ENCODE measurements around the gene TARS1. TPM values are rescaled to one million over a fixed set of nuclear protein-coding genes. Genes with fewer than 3 reads are reported as not detected.

The TARS1 gene
- total and polyA plus RNA-seq, 4 experiments from 2014 or later = 51.9 to 126 (median 86.0) TPM

- H3K27ac ChIP-seq (ENCODE audit: low read depth, low read length) = no peak overlapping the region
- H3K27me3 ChIP-seq (ENCODE audit: insufficient read depth, low read length) = no peaks in the 10 kb centered on the region
- Mint-ChIP-seq H3K9me3 (peaks cover 0 to 2% (median 0%) of the 10 kb centered on the region in 8 donors), H3K27me3 (no peaks in the 10 kb centered on the region), H3K27ac (no peak overlapping the region), H3K36me3 (no peaks in the 10 kb centered on the region), H3K4me3 (no peak overlapping the region), H3K4me1 (peaks cover 0 to 7% (median 3%) of the 10 kb centered on the region in 4 donors)
- no peak overlapping the region for H3K4me3 ChIP-seq (ENCODE audit: low read length in 2 of 2)
- H3K36me3 ChIP-seq (ENCODE audit: insufficient read depth, low read length) = no peaks in the 10 kb centered on the region
- H3K4me1 ChIP-seq (ENCODE audit: insufficient read depth, low read length) = no peaks in the 10 kb centered on the region
- intact Hi-C loops (cut with micrococcal nuclease) = no loop called here
- ChIA-PET CTCF (ENCODE audit: partially characterized antibody) (no interaction called here), POLR2A (ENCODE audit: partially characterized antibody) (no interaction called here)
- DNase-seq = no peak
- H3K9me3 ChIP-seq (ENCODE audit: control insufficient read depth in 1 of 2, low read length in 2 of 2) = no peaks in the 10 kb centered on the region
Observed at GRCh38 chr5:33494466-33494865, 53.7 kb downstream of the TARS1 start.

GRCh38 chr5:33501260-33501659 lies 60.5 kb downstream of the TARS1 start:
- POLR2A ChIA-PET (ENCODE audit: partially characterized antibody) = no interaction called here
- Mint-ChIP-seq H3K27ac (no peak overlapping the region), H3K9me3 (no peaks in the 10 kb centered on the region), H3K36me3 (no peaks in the 10 kb centered on the region), H3K27me3 (no peaks in the 10 kb centered on the region), H3K4me3 (no peak overlapping the region), H3K4me1 (no peaks in the 10 kb centered on the region)
- intact Hi-C loops (cut with micrococcal nuclease) = no loop called here
- H3K27ac ChIP-seq (ENCODE audit: low read depth, low read length) = no peak overlapping the region
- CTCF ChIA-PET (ENCODE audit: partially characterized antibody) = interaction anchor here (0.5 kb wide), 1 partner anchor 467 kb away, joined by 3 read pairs; no protein-coding TSS in a partner anchor
- H3K27me3 ChIP-seq (ENCODE audit: insufficient read depth, low read length) = no peaks in the 10 kb centered on the region
- no peaks in the 10 kb centered on the region for H3K4me1 ChIP-seq (ENCODE audit: insufficient read depth, low read length)
- DNase-seq = no peak
- H3K4me3 ChIP-seq (ENCODE audit: low read length in 2 of 2) = no peak overlapping the region
- no peaks in the 10 kb centered on the region for H3K9me3 ChIP-seq (ENCODE audit: control insufficient read depth in 1 of 2, low read length in 2 of 2)
- no peaks in the 10 kb centered on the region for H3K36me3 ChIP-seq (ENCODE audit: insufficient read depth, low read length)

- no peak overlapping the region for H3K27ac ChIP-seq (ENCODE audit: low read depth, low read length)
- no peaks in the 10 kb centered on the region for H3K9me3 ChIP-seq (ENCODE audit: control insufficient read depth in 1 of 2, low read length in 2 of 2)
- ChIA-PET CTCF (ENCODE audit: partially characterized antibody) (interaction anchor here (0.5 kb wide), 1 partner anchor 467 kb away, joined by 3 read pairs; no protein-coding TSS in a partner anchor), POLR2A (ENCODE audit: partially characterized antibody) (no interaction called here)
- no peaks in the 10 kb centered on the region for H3K27me3 ChIP-seq (ENCODE audit: insufficient read depth, low read length)
- no peak overlapping the region for H3K4me3 Mint-ChIP-seq
- no peaks in the 10 kb centered on the region for H3K4me1 Mint-ChIP-seq
- no peak overlapping the region for H3K4me3 ChIP-seq (ENCODE audit: low read length in 2 of 2)
- H3K27ac Mint-ChIP-seq = no peak overlapping the region
- no peak for DNase-seq
- H3K27me3 Mint-ChIP-seq = no peaks in the 10 kb centered on the region
- no peaks in the 10 kb centered on the region for H3K4me1 ChIP-seq (ENCODE audit: insufficient read depth, low read length)
- H3K36me3 ChIP-seq (ENCODE audit: insufficient read depth, low read length) = no peaks in the 10 kb centered on the region
- intact Hi-C loops (cut with micrococcal nuclease) = no loop called here
- H3K36me3 Mint-ChIP-seq = no peaks in the 10 kb centered on the region
- H3K9me3 Mint-ChIP-seq = no peaks in the 10 kb centered on the region
Observed at GRCh38 chr5:33501899-33502298, 61.1 kb downstream of the TARS1 start.

GRCh38 chr5:33504570-33504969 lies 63.8 kb downstream of the TARS1 start:
- Mint-ChIP-seq H3K4me1 (no peaks in the 10 kb centered on the region), H3K36me3 (no peaks in the 10 kb centered on the region), H3K9me3 (no peaks in the 10 kb centered on the region), H3K27me3 (no peaks in the 10 kb centered on the region), H3K4me3 (no peak overlapping the region), H3K27ac (no peak overlapping the region)
- intact Hi-C loops (cut with micrococcal nuclease) = no loop called here
- no peak overlapping the region for H3K27ac ChIP-seq (ENCODE audit: low read depth, low read length)
- DNase-seq = no peak
- H3K4me1 ChIP-seq (ENCODE audit: insufficient read depth, low read length) = no peaks in the 10 kb centered on the region
- no peak overlapping the region for H3K4me3 ChIP-seq (ENCODE audit: low read length in 2 of 2)
- H3K36me3 ChIP-seq (ENCODE audit: insufficient read depth, low read length) = no peaks in the 10 kb centered on the region
- H3K9me3 ChIP-seq (ENCODE audit: control insufficient read depth in 1 of 2, low read length in 2 of 2) = no peaks in the 10 kb centered on the region
- CTCF ChIA-PET (ENCODE audit: partially characterized antibody) = no interaction called here
- no peaks in the 10 kb centered on the region for H3K27me3 ChIP-seq (ENCODE audit: insufficient read depth, low read length)
- POLR2A ChIA-PET (ENCODE audit: partially characterized antibody) = no interaction called here

- ChIA-PET CTCF (ENCODE audit: partially characterized antibody) (no interaction called here), POLR2A (ENCODE audit: partially characterized antibody) (no interaction called here)
- Mint-ChIP-seq H3K36me3 (no peaks in the 10 kb centered on the region), H3K4me1 (no peaks in the 10 kb centered on the region), H3K27ac (no peak overlapping the region), H3K27me3 (no peaks in the 10 kb centered on the region), H3K9me3 (no peaks in the 10 kb centered on the region), H3K4me3 (no peak overlapping the region)
- H3K27ac ChIP-seq (ENCODE audit: low read depth, low read length) = no peak overlapping the region
- DNase-seq = no peak
- no peaks in the 10 kb centered on the region for H3K9me3 ChIP-seq (ENCODE audit: control insufficient read depth in 1 of 2, low read length in 2 of 2)
- H3K4me3 ChIP-seq (ENCODE audit: low read length in 2 of 2) = no peak overlapping the region
- H3K4me1 ChIP-seq (ENCODE audit: insufficient read depth, low read length) = no peaks in the 10 kb centered on the region
- intact Hi-C loops (cut with micrococcal nuclease) = no loop called here
- no peaks in the 10 kb centered on the region for H3K36me3 ChIP-seq (ENCODE audit: insufficient read depth, low read length)
- H3K27me3 ChIP-seq (ENCODE audit: insufficient read depth, low read length) = no peaks in the 10 kb centered on the region
Observed at GRCh38 chr5:33507426-33507825, 66.7 kb downstream of the TARS1 start.

GRCh38 chr5:33509036-33509435 lies 68.3 kb downstream of the TARS1 start:
- no peak overlapping the region for H3K27ac Mint-ChIP-seq
- Histone ChIP-seq H3K4me3 (ENCODE audit: low read length in 2 of 2) (no peak overlapping the region), H3K9me3 (ENCODE audit: control insufficient read depth in 1 of 2, low read length in 2 of 2) (no peaks in the 10 kb centered on the region), H3K4me1 (ENCODE audit: insufficient read depth, low read length) (no peaks in the 10 kb centered on the region), H3K36me3 (ENCODE audit: insufficient read depth, low read length) (no peaks in the 10 kb centered on the region), H3K27me3 (ENCODE audit: insufficient read depth, low read length) (no peaks in the 10 kb centered on the region), H3K27ac (ENCODE audit: low read depth, low read length) (no peak overlapping the region)
- ChIA-PET POLR2A (ENCODE audit: partially characterized antibody) (no interaction called here), CTCF (ENCODE audit: partially characterized antibody) (no interaction called here)
- intact Hi-C loops (cut with micrococcal nuclease) = no loop called here
- DNase-seq = no peak
- no peaks in the 10 kb centered on the region for H3K27me3 Mint-ChIP-seq
- H3K4me3 Mint-ChIP-seq = no peak overlapping the region
- H3K9me3 Mint-ChIP-seq = no peaks in the 10 kb centered on the region
- no peaks in the 10 kb centered on the region for H3K36me3 Mint-ChIP-seq
- no peaks in the 10 kb centered on the region for H3K4me1 Mint-ChIP-seq

- no peak for DNase-seq
- intact Hi-C loops (cut with micrococcal nuclease) = no loop called here
- Histone ChIP-seq H3K27ac (ENCODE audit: low read depth, low read length) (no peak overlapping the region), H3K4me1 (ENCODE audit: insufficient read depth, low read length) (no peaks in the 10 kb centered on the region), H3K4me3 (ENCODE audit: low read length in 2 of 2) (no peak overlapping the region), H3K27me3 (ENCODE audit: insufficient read depth, low read length) (no peaks in the 10 kb centered on the region), H3K36me3 (ENCODE audit: insufficient read depth, low read length) (no peaks in the 10 kb centered on the region), H3K9me3 (ENCODE audit: control insufficient read depth in 1 of 2, low read length in 2 of 2) (no peaks in the 10 kb centered on the region)
- POLR2A ChIA-PET (ENCODE audit: partially characterized antibody) = no interaction called here
- peaks cover 0 to 5% (median 0%) of the 10 kb centered on the region in 8 donors for H3K9me3 Mint-ChIP-seq
- H3K27me3 Mint-ChIP-seq = peaks cover 0 to 2% of the 10 kb centered on the region in 2 donors
- CTCF ChIA-PET (ENCODE audit: partially characterized antibody) = interaction anchor here (0.6 kb wide), 1 partner anchor 1235 kb away, joined by 3 read pairs; no protein-coding TSS in a partner anchor
- no peaks in the 10 kb centered on the region for H3K4me1 Mint-ChIP-seq
- H3K4me3 Mint-ChIP-seq = no peak overlapping the region
- H3K36me3 Mint-ChIP-seq = no peaks in the 10 kb centered on the region
- no peak overlapping the region for H3K27ac Mint-ChIP-seq
Observed at GRCh38 chr5:33513462-33514185, 72.9 kb downstream of the TARS1 start.
